Stimulated activated CD8-positive, alpha-beta memory T cell treated with anti-CD3 and anti-CD28 coated beads, Interleukin-12 subunit alpha, Interleukin-12 subunit beta, amount 100 ng/mL, for 4 hours (primary cell): ENCODE data around the gene LMOD1.
"Not testable (repeated sequence)": the region's sequence is repeated elsewhere in the genome, so short reads cannot be mapped to it uniquely, and the experiment has no call there.

Experiments used
- DNase-seq: peaks from one replicate; pipeline ENCODE4 v3.0.0-alpha.2; 2020; ENCODE audit warnings: low read depth

The LMOD1 gene

GRCh38 chr1:201859424-201859823 is 86.9 kb downstream of the LMOD1 start:
- DNase-seq, result no peak

- DNase-seq, result not testable (repeated sequence)
Observed at GRCh38 chr1:201856722-201857121, 89.6 kb downstream of the LMOD1 start.

GRCh38 chr1:201851949-201852348 is 94.4 kb downstream of the LMOD1 start:
- no peak for DNase-seq

GRCh38 chr1:201850053-201850397 is 96.3 kb downstream of the LMOD1 start:
- DNase-seq, result no peak

GRCh38 chr1:201849372-201850052 is 96.8 kb downstream of the LMOD1 start:
- no peak for DNase-seq

- DNase-seq, result no peak
Observed at GRCh38 chr1:201848230-201848629, 98.1 kb downstream of the LMOD1 start.

GRCh38 chr1:201847150-201847549 is 99.2 kb downstream of the LMOD1 start:
- DNase-seq, result no peak
